Mesodermal cell (in vitro differentiated cells): ENCODE data around the gene ASRGL1.

Source experiments
- H3K27ac ChIP-seq: 2 replicates; pipeline ENCODE4 v1.7.0; 2013; ENCODE audit warnings: mild to moderate bottlenecking, low read depth, low read length, moderate library complexity; ENCODE audit not compliant: severe bottlenecking
- H3K36me3 ChIP-seq: 2 replicates; pipeline ENCODE4 v1.7.1; 2013; ENCODE audit warnings: mild to moderate bottlenecking, low read length, moderate library complexity; ENCODE audit not compliant: control insufficient read depth, insufficient read depth
- H3K4me1 ChIP-seq: one replicate; pipeline ENCODE4 v1.7.1; 2013; ENCODE audit warnings: mild to moderate bottlenecking, low read length; ENCODE audit not compliant: insufficient read depth, control insufficient read depth, poor library complexity, severe bottlenecking
- H3K4me3 ChIP-seq: 2 replicates; pipeline ENCODE4 v1.7.0; 2013; ENCODE audit warnings: low read length, control low read depth, mild to moderate bottlenecking; ENCODE audit not compliant: insufficient read depth, poor library complexity, severe bottlenecking; ENCODE audit errors: extremely low read depth
- H3K9me3 ChIP-seq: 2 replicates; pipeline ENCODE4 v1.7.1; 2013; ENCODE audit warnings: mild to moderate bottlenecking, low read length, moderate library complexity; ENCODE audit not compliant: control insufficient read depth
- WGBS, 2 experiments: methylation state at CpG; one replicate each; pipeline ENCODE4 v1.1.5; 2013; ENCODE audit warnings: missing lambda C conversion rate in 2 of 2; ENCODE audit not compliant: insufficient coverage in 2 of 2; 5-methylcytosine and 5-hydroxymethylcytosine counted together

ASRGL1 gene

GRCh38 chr11:62401811-62402210 is 64.6 kb downstream of the ASRGL1 start:
- Histone ChIP-seq H3K4me3 (no peak overlapping the region), H3K27ac (no peak overlapping the region), H3K9me3 (no peaks in the 10 kb centered on the region), H3K36me3 (no peaks in the 10 kb centered on the region), H3K4me1 (peaks cover 37% of the 10 kb centered on the region)
- 90 to 96% methylated on average over 7 of the region's 7 CpGs for WGBS, 2 experiments

GRCh38 chr11:62402226-62402959 is 65.1 kb downstream of the ASRGL1 start:
- 88 to 89% methylated on average over 9 to 11 of the region's 15 CpGs for WGBS, 2 experiments

GRCh38 chr11:62402960-62403730 is 65.9 kb downstream of the ASRGL1 start:
- Histone ChIP-seq H3K4me1 (peaks cover 31% of the 10 kb centered on the region), H3K4me3 (no peak overlapping the region), H3K9me3 (no peaks in the 10 kb centered on the region), H3K36me3 (no peaks in the 10 kb centered on the region), H3K27ac (no peak overlapping the region)
- 89 to 99% methylated on average over 7 of the region's 12 CpGs for WGBS, 2 experiments

More at GRCh38 chr11:62402226-62402959, 65.1 kb downstream of the ASRGL1 start:
- H3K9me3 ChIP-seq: no peaks in the 10 kb centered on the region
- H3K27ac ChIP-seq: no peak overlapping the region
- no peak overlapping the region for H3K4me3 ChIP-seq
- H3K4me1 ChIP-seq: peaks cover 37% of the 10 kb centered on the region
- H3K36me3 ChIP-seq: no peaks in the 10 kb centered on the region

- Histone ChIP-seq H3K36me3 (no peaks in the 10 kb centered on the region), H3K4me1 (peaks cover 18% of the 10 kb centered on the region), H3K27ac (no peak overlapping the region), H3K4me3 (no peak overlapping the region), H3K9me3 (no peaks in the 10 kb centered on the region)
- 92 to 94% methylated on average over 5 to 6 of the region's 6 CpGs for WGBS, 2 experiments
These were observed 67.2 kb downstream of the ASRGL1 start for GRCh38 chr11:62404435-62404834.

GRCh38 chr11:62404901-62405300 is 67.7 kb downstream of the ASRGL1 start:
- Histone ChIP-seq H3K4me3 (no peak overlapping the region), H3K36me3 (no peaks in the 10 kb centered on the region), H3K9me3 (no peaks in the 10 kb centered on the region), H3K4me1 (peaks cover 14% of the 10 kb centered on the region), H3K27ac (no peak overlapping the region)
- 81 to 93% methylated on average over 5 of the region's 5 CpGs for WGBS, 2 experiments

GRCh38 chr11:62406034-62406433 is 68.8 kb downstream of the ASRGL1 start:
- H3K36me3 ChIP-seq: no peaks in the 10 kb centered on the region
- H3K4me3 ChIP-seq: no peak overlapping the region
- H3K9me3 ChIP-seq: no peaks in the 10 kb centered on the region
- H3K27ac ChIP-seq: no peak overlapping the region
- peaks cover 2% of the 10 kb centered on the region for H3K4me1 ChIP-seq
- WGBS, 2 experiments: 76 to 90% methylated on average over 3 of the region's 4 CpGs

GRCh38 chr11:62409831-62410230 is 72.6 kb downstream of the ASRGL1 start:
- no peak overlapping the region for H3K4me3 ChIP-seq
- 92 to 98% methylated on average over 8 of the region's 8 CpGs for WGBS, 2 experiments
- H3K27ac ChIP-seq: no peak overlapping the region
- no peaks in the 10 kb centered on the region for H3K36me3 ChIP-seq
- H3K9me3 ChIP-seq: no peaks in the 10 kb centered on the region
- H3K4me1 ChIP-seq: no peaks in the 10 kb centered on the region

GRCh38 chr11:62410972-62411371 is 73.7 kb downstream of the ASRGL1 start:
- no peak overlapping the region for H3K27ac ChIP-seq
- WGBS, 2 experiments: 63 to 81% methylated on average over 6 to 7 of the region's 8 CpGs
- no peaks in the 10 kb centered on the region for H3K4me1 ChIP-seq
- no peaks in the 10 kb centered on the region for H3K36me3 ChIP-seq
- no peak overlapping the region for H3K4me3 ChIP-seq
- no peaks in the 10 kb centered on the region for H3K9me3 ChIP-seq

GRCh38 chr11:62411524-62411923 is 74.3 kb downstream of the ASRGL1 start:
- no peak overlapping the region for H3K4me3 ChIP-seq
- WGBS, 2 experiments: 94 to 96% methylated on average over 3 to 4 of the region's 5 CpGs
- H3K4me1 ChIP-seq: no peaks in the 10 kb centered on the region
- no peaks in the 10 kb centered on the region for H3K9me3 ChIP-seq
- no peak overlapping the region for H3K27ac ChIP-seq
- no peaks in the 10 kb centered on the region for H3K36me3 ChIP-seq

- Histone ChIP-seq H3K9me3 (no peaks in the 10 kb centered on the region), H3K4me3 (no peak overlapping the region), H3K4me1 (no peaks in the 10 kb centered on the region), H3K36me3 (no peaks in the 10 kb centered on the region), H3K27ac (no peak overlapping the region)
- 93 to 100% methylated on average over 4 to 8 of the region's 8 CpGs for WGBS, 2 experiments
These were observed 75.9 kb downstream of the ASRGL1 start for GRCh38 chr11:62413060-62413696.
